ENCODE results near the gene GMDS. TPM values are rescaled to one million over a fixed set of nuclear protein-coding genes. Genes with fewer than 3 reads are reported as not detected.

GMDS gene
- total RNA-seq, 4 donors from 2014 or later = 197 to 375 (median 215) TPM

- Histone ChIP-seq H3K27me3 (no peaks in the 10 kb centered on the region), H3K9me3 (no peaks in the 10 kb centered on the region)
Observed at GRCh38 chr6:1590580-1590979, 654.8 kb downstream of the GMDS start.

GRCh38 chr6:1589208-1589607 lies 656.2 kb downstream of the GMDS start:
- no peak overlapping the region for H3K4me3 ChIP-seq
- H3K9me3 ChIP-seq = no peaks in the 10 kb centered on the region
- TF ChIP-seq POLR2A (IDR thresholded peaks at IDR 0.05) (no peak), CTCF (IDR thresholded peaks at IDR 0.05) (no peak)
- H3K27ac ChIP-seq = no peak overlapping the region
- H3K36me3 ChIP-seq = no peaks in the 10 kb centered on the region
- H3K4me1 ChIP-seq = peaks cover 0 to 5% (median 0%) of the 10 kb centered on the region in 4 donors
- H3K27me3 ChIP-seq = no peaks in the 10 kb centered on the region
- peak in 1 of 3 donors; percentile 64 for DNase-seq

More at GRCh38 chr6:1590580-1590979, 654.8 kb downstream of the GMDS start:
- H3K4me1 ChIP-seq = peaks cover 0 to 5% (median 0%) of the 10 kb centered on the region in 4 donors
- H3K36me3 ChIP-seq = no peaks in the 10 kb centered on the region
- no peak overlapping the region for H3K27ac ChIP-seq
- DNase-seq = peak in 1 of 3 donors; percentile 11
- TF ChIP-seq CTCF (IDR thresholded peaks at IDR 0.05) = no peak
- TF ChIP-seq POLR2A (IDR thresholded peaks at IDR 0.05) = no peak
- no peak overlapping the region for H3K4me3 ChIP-seq

GRCh38 chr6:1587977-1588376 lies 657.4 kb downstream of the GMDS start:
- TF ChIP-seq POLR2A (IDR thresholded peaks at IDR 0.05) (no peak), CTCF (IDR thresholded peaks at IDR 0.05) (no peak)
- Histone ChIP-seq H3K27me3 (no peaks in the 10 kb centered on the region), H3K27ac (no peak overlapping the region), H3K4me3 (no peak overlapping the region), H3K9me3 (no peaks in the 10 kb centered on the region), H3K36me3 (no peaks in the 10 kb centered on the region), H3K4me1 (peaks cover 0 to 5% (median 0%) of the 10 kb centered on the region in 4 donors)
- DNase-seq = peak in 1 of 3 donors; percentile 15

- H3K4me3 ChIP-seq = no peak overlapping the region
- no peak for DNase-seq
- no peaks in the 10 kb centered on the region for H3K9me3 ChIP-seq
- TF ChIP-seq POLR2A (IDR thresholded peaks at IDR 0.05) (no peak), CTCF (IDR thresholded peaks at IDR 0.05) (no peak)
- H3K27ac ChIP-seq = no peak overlapping the region
- H3K4me1 ChIP-seq = peaks cover 0 to 5% (median 0%) of the 10 kb centered on the region in 4 donors
- no peaks in the 10 kb centered on the region for H3K27me3 ChIP-seq
- no peaks in the 10 kb centered on the region for H3K36me3 ChIP-seq
Observed at GRCh38 chr6:1587546-1587945, 657.9 kb downstream of the GMDS start.

GRCh38 chr6:1586861-1587450 lies 658.4 kb downstream of the GMDS start:
- H3K27me3 ChIP-seq = no peaks in the 10 kb centered on the region
- no peaks in the 10 kb centered on the region for H3K36me3 ChIP-seq
- TF ChIP-seq CTCF (IDR thresholded peaks at IDR 0.05) (no peak), POLR2A (IDR thresholded peaks at IDR 0.05) (no peak)
- H3K9me3 ChIP-seq = no peaks in the 10 kb centered on the region
- H3K4me3 ChIP-seq = no peak overlapping the region
- no peak for DNase-seq
- no peak overlapping the region for H3K27ac ChIP-seq
- peaks cover 0 to 5% (median 0%) of the 10 kb centered on the region in 4 donors for H3K4me1 ChIP-seq

Measured in Peyer's patch (tissue), 4 donors.